ENCODE measurements around the gene PCCA. TPM values are rescaled to one million over a fixed set of nuclear protein-coding genes. Genes with fewer than 3 reads are reported as not detected.

The PCCA gene
- total RNA-seq, 2 donors from 2014 or later: 19.6 to 38.6 TPM

DNA sequence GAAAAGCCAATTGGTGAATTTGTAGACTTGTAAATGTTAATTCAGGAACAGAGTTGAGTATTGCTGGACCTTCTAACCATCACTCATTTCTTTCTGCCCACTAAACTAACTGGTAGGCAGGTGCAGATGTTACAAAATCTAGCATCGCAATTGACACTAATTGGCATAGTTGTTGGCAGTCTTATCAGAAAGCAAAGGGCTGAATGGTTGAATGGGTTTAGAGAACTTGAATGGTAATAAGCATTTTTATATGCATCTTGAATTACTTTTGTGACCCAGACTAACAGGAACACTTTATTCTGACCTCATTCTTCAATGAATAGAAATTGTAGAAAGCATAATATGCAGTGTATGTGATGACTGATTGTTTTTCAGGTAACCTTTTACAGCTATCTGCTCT is 310.6 kb downstream of the PCCA start:
- H3K4me1 ChIP-seq: no peaks in the 10 kb centered on the region
- no peaks in the 10 kb centered on the region for H3K27me3 ChIP-seq
- TF ChIP-seq, protein P1, sequence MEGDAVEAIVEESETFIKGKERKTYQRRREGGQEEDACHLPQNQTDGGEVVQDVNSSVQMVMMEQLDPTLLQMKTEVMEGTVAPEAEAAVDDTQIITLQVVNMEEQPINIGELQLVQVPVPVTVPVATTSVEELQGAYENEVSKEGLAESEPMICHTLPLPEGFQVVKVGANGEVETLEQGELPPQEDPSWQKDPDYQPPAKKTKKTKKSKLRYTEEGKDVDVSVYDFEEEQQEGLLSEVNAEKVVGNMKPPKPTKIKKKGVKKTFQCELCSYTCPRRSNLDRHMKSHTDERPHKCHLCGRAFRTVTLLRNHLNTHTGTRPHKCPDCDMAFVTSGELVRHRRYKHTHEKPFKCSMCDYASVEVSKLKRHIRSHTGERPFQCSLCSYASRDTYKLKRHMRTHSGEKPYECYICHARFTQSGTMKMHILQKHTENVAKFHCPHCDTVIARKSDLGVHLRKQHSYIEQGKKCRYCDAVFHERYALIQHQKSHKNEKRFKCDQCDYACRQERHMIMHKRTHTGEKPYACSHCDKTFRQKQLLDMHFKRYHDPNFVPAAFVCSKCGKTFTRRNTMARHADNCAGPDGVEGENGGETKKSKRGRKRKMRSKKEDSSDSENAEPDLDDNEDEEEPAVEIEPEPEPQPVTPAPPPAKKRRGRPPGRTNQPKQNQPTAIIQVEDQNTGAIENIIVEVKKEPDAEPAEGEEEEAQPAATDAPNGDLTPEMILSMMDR (IDR thresholded peaks at IDR 0.05): no peak
- DNase-seq (ENCODE audit: low spot score): no peak
- no peak overlapping the region for H3K4me3 ChIP-seq
- H3K9me3 ChIP-seq: no peaks in the 10 kb centered on the region
- no peak overlapping the region for H3K27ac ChIP-seq
- H3K36me3 ChIP-seq: no peaks in the 10 kb centered on the region

DNA sequence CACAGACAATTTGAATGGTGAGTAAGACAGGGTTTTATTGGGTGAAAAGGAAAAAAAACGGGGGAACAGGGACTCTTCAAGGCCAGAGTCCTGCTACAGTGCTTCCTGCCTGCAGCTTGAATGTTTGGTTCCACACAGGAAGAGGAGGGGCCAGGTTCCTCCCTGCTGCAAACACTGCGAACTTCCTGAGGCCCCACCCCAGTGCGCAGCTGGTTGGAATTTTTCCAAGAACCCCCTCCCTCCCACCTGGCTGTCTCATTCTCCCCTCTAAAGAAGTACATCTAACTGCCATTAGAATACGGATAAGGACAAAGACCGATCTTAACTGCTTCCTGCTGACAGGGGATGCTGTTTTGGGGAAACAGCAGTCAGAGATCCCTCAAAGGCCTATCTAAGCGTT is 314.8 kb downstream of the PCCA start:
- DNase-seq (ENCODE audit: low spot score): no peak
- no peak overlapping the region for H3K27ac ChIP-seq
- H3K4me1 ChIP-seq: no peaks in the 10 kb centered on the region
- no peak overlapping the region for H3K4me3 ChIP-seq
- TF ChIP-seq, protein P1 (IDR thresholded peaks at IDR 0.05): no peak
- H3K36me3 ChIP-seq: no peaks in the 10 kb centered on the region
- peaks cover 12 to 27% of the 10 kb centered on the region in 2 donors for H3K9me3 ChIP-seq
- no peaks in the 10 kb centered on the region for H3K27me3 ChIP-seq

DNA sequence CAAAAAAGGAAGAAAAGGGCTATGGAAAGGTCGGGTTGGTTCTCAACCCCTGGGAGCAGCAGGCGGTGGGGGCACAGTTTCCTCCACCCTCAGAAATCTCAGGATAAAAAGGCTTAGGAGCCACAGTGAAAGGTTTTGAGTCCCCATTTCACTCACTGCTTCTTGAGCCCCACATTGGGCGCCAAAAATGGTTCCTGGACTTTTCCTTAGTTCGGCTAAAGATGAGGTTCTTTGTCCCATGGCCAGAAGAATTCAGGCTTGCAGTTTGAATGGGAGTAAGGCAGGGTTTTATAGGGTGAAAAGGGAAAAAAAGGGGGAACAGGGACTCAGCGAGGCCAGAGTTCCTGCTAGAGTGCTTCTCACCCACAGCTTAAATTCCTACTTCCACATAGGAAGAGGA is 320.2 kb downstream of the PCCA start:
- no peak for DNase-seq (ENCODE audit: low spot score)
- Histone ChIP-seq H3K27ac (no peak overlapping the region), H3K27me3 (no peaks in the 10 kb centered on the region), H3K36me3 (peaks cover 4% of the 10 kb centered on the region), H3K4me3 (no peak overlapping the region), H3K9me3 (peaks cover 27 to 52% of the 10 kb centered on the region in 2 donors), H3K4me1 (no peaks in the 10 kb centered on the region)
- TF ChIP-seq, protein P1 (IDR thresholded peaks at IDR 0.05): no peak

DNA sequence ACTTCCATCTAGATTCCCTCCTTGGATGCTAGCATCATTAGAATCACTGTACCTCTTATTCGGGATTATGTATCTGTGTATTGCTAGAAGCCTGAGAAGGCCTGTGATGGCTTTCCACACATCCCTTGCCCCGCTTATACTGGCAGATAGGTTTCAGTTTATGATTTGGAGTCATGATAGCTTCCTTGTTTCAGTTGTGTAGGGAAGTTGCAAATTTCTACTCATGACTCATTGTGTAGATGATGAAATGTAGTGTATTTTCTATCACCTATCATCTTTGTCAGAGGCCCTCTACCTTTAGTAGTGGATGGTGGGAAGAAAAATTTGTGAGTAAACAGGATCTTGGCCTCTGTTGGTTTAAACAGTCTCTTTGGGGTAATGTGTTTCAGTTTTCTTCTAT is 334.5 kb downstream of the PCCA start:
- no peak overlapping the region for H3K27ac ChIP-seq
- TF ChIP-seq, protein P1 (IDR thresholded peaks at IDR 0.05): no peak
- H3K4me1 ChIP-seq: no peaks in the 10 kb centered on the region
- H3K4me3 ChIP-seq: no peak overlapping the region
- no peaks in the 10 kb centered on the region for H3K27me3 ChIP-seq
- H3K36me3 ChIP-seq: no peaks in the 10 kb centered on the region
- DNase-seq (ENCODE audit: low spot score): no peak
- H3K9me3 ChIP-seq: no peaks in the 10 kb centered on the region

DNA sequence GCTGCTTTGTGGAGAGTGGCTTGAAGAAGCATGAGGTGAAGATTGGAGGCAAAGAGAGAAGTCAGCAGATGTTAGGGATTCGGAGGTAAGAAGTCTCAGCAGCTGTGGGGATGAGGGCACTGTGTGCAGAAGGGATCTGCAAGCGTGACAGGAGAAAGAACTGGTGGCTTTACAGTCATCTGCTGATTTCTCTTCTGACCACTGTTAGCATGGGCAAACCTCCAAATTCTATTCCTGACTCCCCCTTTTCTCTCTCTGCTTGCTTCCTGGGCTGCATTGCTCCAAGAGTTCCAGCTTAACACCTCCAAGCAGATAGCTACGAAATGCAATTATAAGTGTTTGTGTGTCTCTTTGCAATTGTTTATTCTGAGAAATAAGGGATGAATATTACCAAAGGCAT is 340.1 kb downstream of the PCCA start:
- Histone ChIP-seq H3K9me3 (no peaks in the 10 kb centered on the region), H3K4me3 (no peak overlapping the region), H3K27me3 (no peaks in the 10 kb centered on the region), H3K4me1 (no peaks in the 10 kb centered on the region), H3K36me3 (no peaks in the 10 kb centered on the region), H3K27ac (no peak overlapping the region)
- DNase-seq (ENCODE audit: low spot score): no peak
- TF ChIP-seq, protein P1 (IDR thresholded peaks at IDR 0.05): no peak

DNA sequence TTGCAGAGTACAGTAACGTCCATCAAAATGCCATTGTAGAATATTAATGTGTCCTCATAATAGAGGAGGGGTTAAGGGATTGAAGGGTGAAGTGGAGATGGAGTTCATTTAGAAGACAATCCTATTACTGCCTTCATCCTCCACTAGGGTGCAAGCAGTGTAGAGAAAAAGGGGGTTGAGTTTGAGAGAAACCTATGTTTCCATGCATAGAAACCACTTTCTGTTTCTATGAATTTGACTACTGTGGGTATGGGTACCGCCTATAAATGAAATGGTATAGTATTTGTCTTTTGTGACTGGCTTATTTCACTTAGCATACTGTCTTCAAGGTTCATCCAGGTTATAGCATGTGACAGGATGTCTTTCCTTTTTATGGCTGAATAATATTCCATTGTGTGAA is 343.7 kb downstream of the PCCA start:
- no peaks in the 10 kb centered on the region for H3K36me3 ChIP-seq
- no peak for DNase-seq (ENCODE audit: low spot score)
- no peaks in the 10 kb centered on the region for H3K4me1 ChIP-seq
- H3K4me3 ChIP-seq: no peak overlapping the region
- H3K27me3 ChIP-seq: no peaks in the 10 kb centered on the region
- no peaks in the 10 kb centered on the region for H3K9me3 ChIP-seq
- no peak overlapping the region for H3K27ac ChIP-seq
- TF ChIP-seq, protein P1 (IDR thresholded peaks at IDR 0.05): no peak
